Natural killer cell (primary cell): Measurements from ENCODE around the gene DUOXA1. TPM values are rescaled to one million over a fixed set of nuclear protein-coding genes. Genes with fewer than 3 reads are reported as not detected.
"Not testable (repeated sequence)": the region's sequence is repeated elsewhere in the genome, so short reads cannot be mapped to it uniquely, and the experiment has no call there.

Experiments
- ATAC-seq, 3 donors: fragments of 150-1000 bp in 2 of 3; fragments of 200-7000 bp in 1 of 3; cut with Tn5 transposase; 1 replicate in 1 of 3; 2 replicates in 2 of 3; pipeline ENCODE4 v1.10.0; 2021; ENCODE audit warnings: mild to moderate bottlenecking in 2 of 3, moderate library complexity in 2 of 3
- DNase-seq, 2 donors: peaks; one replicate each; pipeline versions ENCODE4 v3.0.0 to v3.0.0-alpha.2; 2013 to 2021; ENCODE audit warnings: mixed read lengths in 1 of 2
- H3K27ac ChIP-seq: one replicate; pipeline ENCODE4 v1.5.1; 2013; ENCODE audit warnings: mild to moderate bottlenecking, low read length
- H3K27me3 ChIP-seq: one replicate; pipeline ENCODE4 v1.6.1; 2013; ENCODE audit warnings: low read length; ENCODE audit not compliant: control insufficient read depth, insufficient read depth
- H3K36me3 ChIP-seq: one replicate; pipeline ENCODE4 v1.6.1; 2013; ENCODE audit warnings: low read length; ENCODE audit not compliant: control insufficient read depth, insufficient read depth
- H3K4me1 ChIP-seq: one replicate; pipeline ENCODE4 v1.6.1; 2013; ENCODE audit warnings: low read length; ENCODE audit not compliant: control insufficient read depth, insufficient read depth
- H3K4me3 ChIP-seq: one replicate; pipeline ENCODE4 v1.5.1; 2013; ENCODE audit warnings: low read length
- H3K9me3 ChIP-seq: one replicate; pipeline ENCODE4 v1.6.1; 2013; ENCODE audit warnings: low read length; ENCODE audit not compliant: control insufficient read depth, insufficient read depth
- H3K27ac Mint-ChIP-seq, 2 donors: one replicate each; pipeline ENCODE4 v1.8.0; 2022; ENCODE audit warnings: mild to moderate bottlenecking in 2 of 2, mixed read lengths in 2 of 2, moderate library complexity in 1 of 2
- H3K27me3 Mint-ChIP-seq, 2 donors: one replicate each; pipeline ENCODE4 v1.8.0; 2022; ENCODE audit warnings: low read depth in 2 of 2, mixed read lengths in 2 of 2
- H3K36me3 Mint-ChIP-seq: one replicate; pipeline ENCODE4 v1.8.0; 2022; ENCODE audit warnings: mixed read lengths
- H3K4me1 Mint-ChIP-seq, 2 donors: one replicate each; pipeline ENCODE4 v1.8.0; 2022; ENCODE audit warnings: mixed read lengths in 2 of 2
- H3K4me3 Mint-ChIP-seq: one replicate; pipeline ENCODE4 v1.8.0; 2022; ENCODE audit warnings: mild to moderate bottlenecking, moderate library complexity, mixed read lengths
- H3K9me3 Mint-ChIP-seq, 2 donors: one replicate each; pipeline ENCODE4 v1.8.0; 2022; ENCODE audit warnings: mixed read lengths in 2 of 2
- CTCF ChIP-seq: fragments of 200-600 bp; IDR thresholded peaks from one replicate; pipeline ENCODE4 v1.8.0; 2022; ENCODE audit warnings: antibody characterized with exemption
- WGBS: methylation state at CpG from one replicate; pipeline ENCODE4 v1.1.7; 2013; ENCODE audit warnings: missing lambda C conversion rate; ENCODE audit not compliant: insufficient coverage; 5-methylcytosine and 5-hydroxymethylcytosine counted together
- intact Hi-C: fragments of 100-400 bp; cut with micrococcal nuclease; formaldehyde crosslinking; loops from one replicate; pipeline ENCODE4 v1.14.2; 2022
- total RNA-seq, 4 donors: library from RNA; stranded (reverse); fragments of 120-200 nt in 1 of 4; gene quantifications; one replicate each; pipeline versions ENCODE4 v1.2.3 to v1.2.4, GENCODE V29; 2013 to 2022

DUOXA1 gene
- total RNA-seq, 3 donors from 2014 or later (not counting 1 experiment from before 2014, with no cell fraction given): 0.39 to 0.40 TPM; not detected in 1

- Histone ChIP-seq H3K27ac (no peak overlapping the region), H3K4me3 (no peak overlapping the region), H3K27me3 (peaks cover 8% of the 10 kb centered on the region), H3K9me3 (no peaks in the 10 kb centered on the region), H3K4me1 (no peaks in the 10 kb centered on the region), H3K36me3 (no peaks in the 10 kb centered on the region)
- ATAC-seq: no peak
- peaks cover 16 to 27% of the 10 kb centered on the region in 2 donors for H3K27me3 Mint-ChIP-seq
- intact Hi-C loops: no loop called here
- H3K9me3 Mint-ChIP-seq: no peaks in the 10 kb centered on the region
- no peaks in the 10 kb centered on the region for H3K4me1 Mint-ChIP-seq
- no peaks in the 10 kb centered on the region for H3K36me3 Mint-ChIP-seq
- no peak overlapping the region for H3K4me3 Mint-ChIP-seq
- no peak for TF ChIP-seq CTCF
- no peak for DNase-seq
- no peak overlapping the region for H3K27ac Mint-ChIP-seq
Measured at GRCh38 chr15:45083223-45083622, 46.5 kb downstream of the DUOXA1 start.

GRCh38 chr15:45082412-45082811, 47.3 kb downstream of the DUOXA1 start:
- H3K4me1 Mint-ChIP-seq, H3K36me3 Mint-ChIP-seq, H3K9me3 Mint-ChIP-seq, H3K9me3 ChIP-seq, intact Hi-C loops, H3K27ac Mint-ChIP-seq, H3K27ac ChIP-seq, H3K27me3 ChIP-seq, H3K36me3 ChIP-seq, H3K4me3 Mint-ChIP-seq, H3K4me3 ChIP-seq, DNase-seq, H3K4me1 ChIP-seq: not testable (repeated sequence)
- WGBS: 75% methylated on average over 4 of the region's 10 CpGs
- ATAC-seq: peak in 1 of 3 donors; percentile 70
- peaks cover 15 to 26% of the 10 kb centered on the region in 2 donors for H3K27me3 Mint-ChIP-seq

- H3K4me1 Mint-ChIP-seq, H3K27ac ChIP-seq, H3K4me1 ChIP-seq, H3K27ac Mint-ChIP-seq, ATAC-seq, H3K4me3 Mint-ChIP-seq, intact Hi-C loops, DNase-seq, H3K9me3 Mint-ChIP-seq, H3K27me3 ChIP-seq, H3K4me3 ChIP-seq, H3K9me3 ChIP-seq, H3K36me3 Mint-ChIP-seq, H3K36me3 ChIP-seq: not testable (repeated sequence)
- H3K27me3 Mint-ChIP-seq: peaks cover 11 to 18% of the 10 kb centered on the region in 2 donors
- WGBS: 95% methylated on average over 2 of the region's 3 CpGs
Measured at GRCh38 chr15:45080593-45080992, 49.1 kb downstream of the DUOXA1 start.

- H3K27ac ChIP-seq, H3K4me1 ChIP-seq, H3K9me3 ChIP-seq, intact Hi-C loops, ATAC-seq, DNase-seq, H3K9me3 Mint-ChIP-seq, H3K4me1 Mint-ChIP-seq, H3K36me3 ChIP-seq, H3K27ac Mint-ChIP-seq, H3K4me3 Mint-ChIP-seq, H3K27me3 ChIP-seq, H3K4me3 ChIP-seq, H3K36me3 Mint-ChIP-seq: not testable (repeated sequence)
- H3K27me3 Mint-ChIP-seq: peaks cover 11 to 18% of the 10 kb centered on the region in 2 donors
- 90% methylated on average over 2 of the region's 5 CpGs for WGBS
Measured at GRCh38 chr15:45079628-45080246, 49.9 kb downstream of the DUOXA1 start.

- H3K4me1 ChIP-seq, H3K36me3 ChIP-seq, H3K27me3 ChIP-seq, H3K4me3 ChIP-seq, intact Hi-C loops, H3K4me1 Mint-ChIP-seq, H3K4me3 Mint-ChIP-seq, H3K9me3 Mint-ChIP-seq, H3K36me3 Mint-ChIP-seq, H3K27ac Mint-ChIP-seq, H3K27ac ChIP-seq, DNase-seq, ATAC-seq, H3K9me3 ChIP-seq: not testable (repeated sequence)
- 88% methylated on average over 5 of the region's 5 CpGs for WGBS
- peaks cover 9 to 13% of the 10 kb centered on the region in 2 donors for H3K27me3 Mint-ChIP-seq
Measured at GRCh38 chr15:45079201-45079600, 50.5 kb downstream of the DUOXA1 start.

GRCh38 chr15:45077391-45077790, 52.3 kb downstream of the DUOXA1 start:
- H3K27me3 ChIP-seq, H3K4me3 ChIP-seq, H3K36me3 Mint-ChIP-seq, H3K36me3 ChIP-seq, intact Hi-C loops, DNase-seq, H3K9me3 ChIP-seq, H3K4me1 ChIP-seq, H3K4me1 Mint-ChIP-seq, H3K4me3 Mint-ChIP-seq, H3K9me3 Mint-ChIP-seq, H3K27ac ChIP-seq, ATAC-seq, H3K27ac Mint-ChIP-seq, H3K27me3 Mint-ChIP-seq: not testable (repeated sequence)
- 100% methylated on average over 1 of the region's 2 CpGs for WGBS

GRCh38 chr15:45075440-45076320, 54.0 kb downstream of the DUOXA1 start:
- DNase-seq, H3K4me3 ChIP-seq, H3K27me3 ChIP-seq, intact Hi-C loops, H3K36me3 ChIP-seq, H3K27me3 Mint-ChIP-seq, ATAC-seq, H3K4me1 ChIP-seq, H3K9me3 ChIP-seq, H3K4me1 Mint-ChIP-seq, H3K27ac Mint-ChIP-seq, H3K27ac ChIP-seq, H3K36me3 Mint-ChIP-seq, H3K9me3 Mint-ChIP-seq, H3K4me3 Mint-ChIP-seq: not testable (repeated sequence)
- 89% methylated on average over 1 of the region's 9 CpGs for WGBS
